ENCODE measurements around the gene EVI5L. TPM values are rescaled to one million over a fixed set of nuclear protein-coding genes. Genes with fewer than 3 reads are reported as not detected.

Gene EVI5L
- total RNA-seq, 1 donor from 2014 or later = 9.2 TPM

DNA sequence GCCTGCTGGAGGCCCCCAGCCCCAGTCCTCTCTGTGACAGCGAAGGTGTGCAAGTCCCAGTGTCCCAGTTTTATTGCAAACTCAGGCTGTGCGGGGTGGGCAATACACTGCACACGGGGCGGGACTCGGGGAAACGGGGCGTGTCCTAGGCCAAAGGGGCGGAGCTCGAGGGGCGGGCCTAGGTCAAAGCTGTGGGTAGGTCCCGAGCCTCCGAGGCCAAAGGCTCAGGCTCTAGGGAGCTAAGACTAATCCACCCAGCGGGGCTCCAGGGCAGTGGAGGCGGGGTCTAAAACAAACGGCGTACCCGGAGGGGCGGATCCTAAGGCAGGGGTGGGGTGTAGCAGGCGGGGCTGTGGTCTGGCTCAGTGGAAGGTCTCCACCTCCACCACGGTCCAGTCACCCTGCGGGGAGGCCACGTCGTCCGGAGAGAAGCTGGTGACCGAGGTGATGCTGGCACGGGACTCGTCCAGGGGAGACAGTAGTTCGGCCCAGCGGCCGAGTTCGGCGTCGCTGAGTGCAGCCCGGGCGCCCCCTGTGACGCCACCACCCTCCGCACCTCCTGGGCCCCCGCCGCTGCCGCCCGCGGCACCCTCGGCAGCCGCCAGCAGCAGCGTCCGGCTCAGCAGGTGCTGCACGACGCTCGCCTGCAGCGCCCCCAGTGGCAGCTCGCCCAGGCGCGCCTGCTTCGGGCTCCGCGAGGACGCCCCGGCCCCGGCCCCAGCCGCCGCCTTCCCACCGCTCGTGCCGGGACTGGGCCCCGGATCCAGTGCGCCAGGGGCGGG lies 38.8 kb downstream of the EVI5L start:
- DNase-seq (ENCODE audit: low read depth) = peak; percentile 52
- H3K36me3 ChIP-seq (ENCODE audit: control insufficient read depth, insufficient read depth, low read length) = no peaks in the 10 kb centered on the region
- TF ChIP-seq CTCF (IDR thresholded peaks at IDR 0.05; ENCODE audit: insufficient read depth, low read length, severe bottlenecking) = peak; percentile 70
- no peak for FAIRE-seq
- peak overlapping the region; percentile 41 for H3K4me3 ChIP-seq (ENCODE audit: low read depth, low read length)
- peaks cover 6% of the 10 kb centered on the region for H3K27me3 ChIP-seq (ENCODE audit: control insufficient read depth, insufficient read depth, low read length)

DNA sequence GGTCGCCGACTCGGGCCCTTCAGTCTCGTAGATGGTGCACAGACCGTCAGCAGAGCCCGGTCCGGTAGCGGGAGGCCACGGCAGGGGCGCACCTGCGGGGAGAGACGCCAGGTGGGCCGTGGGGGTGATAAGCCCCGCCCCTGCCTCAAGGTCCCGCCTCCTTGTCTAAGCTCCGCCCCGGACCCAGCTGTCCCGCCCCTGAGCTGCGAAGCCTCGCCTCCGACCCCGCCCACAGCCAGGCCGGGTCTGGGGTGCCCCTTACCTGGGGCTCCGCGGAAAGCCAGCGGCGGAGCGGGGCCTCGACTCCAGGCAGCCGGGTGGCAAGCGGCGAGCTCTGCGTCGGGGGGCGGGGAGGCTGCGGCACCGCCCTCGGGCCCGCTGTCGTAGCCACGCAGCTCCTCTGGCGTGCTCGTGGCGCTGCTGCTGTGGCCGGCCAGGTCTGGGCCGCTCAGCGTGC lies 39.5 kb downstream of the EVI5L start:
- FAIRE-seq = no peak
- Histone ChIP-seq H3K36me3 (ENCODE audit: control insufficient read depth, insufficient read depth, low read length) (no peaks in the 10 kb centered on the region), H3K27me3 (ENCODE audit: control insufficient read depth, insufficient read depth, low read length) (peaks cover 9% of the 10 kb centered on the region), H3K4me3 (ENCODE audit: low read depth, low read length) (peak overlapping the region; percentile 41)
- DNase-seq (ENCODE audit: low read depth) = peak; percentile 20
- no peak for TF ChIP-seq CTCF (IDR thresholded peaks at IDR 0.05; ENCODE audit: insufficient read depth, low read length, severe bottlenecking)

GRCh38 chr19:7869910-7870511 lies 40.0 kb downstream of the EVI5L start:
- Histone ChIP-seq H3K4me3 (ENCODE audit: low read depth, low read length) (peak overlapping the region; percentile 41), H3K36me3 (ENCODE audit: control insufficient read depth, insufficient read depth, low read length) (no peaks in the 10 kb centered on the region), H3K27me3 (ENCODE audit: control insufficient read depth, insufficient read depth, low read length) (peaks cover 11% of the 10 kb centered on the region)
- no peak for TF ChIP-seq CTCF (IDR thresholded peaks at IDR 0.05; ENCODE audit: insufficient read depth, low read length, severe bottlenecking)
- no peak for FAIRE-seq
- peak; percentile 21 for DNase-seq (ENCODE audit: low read depth)

DNA sequence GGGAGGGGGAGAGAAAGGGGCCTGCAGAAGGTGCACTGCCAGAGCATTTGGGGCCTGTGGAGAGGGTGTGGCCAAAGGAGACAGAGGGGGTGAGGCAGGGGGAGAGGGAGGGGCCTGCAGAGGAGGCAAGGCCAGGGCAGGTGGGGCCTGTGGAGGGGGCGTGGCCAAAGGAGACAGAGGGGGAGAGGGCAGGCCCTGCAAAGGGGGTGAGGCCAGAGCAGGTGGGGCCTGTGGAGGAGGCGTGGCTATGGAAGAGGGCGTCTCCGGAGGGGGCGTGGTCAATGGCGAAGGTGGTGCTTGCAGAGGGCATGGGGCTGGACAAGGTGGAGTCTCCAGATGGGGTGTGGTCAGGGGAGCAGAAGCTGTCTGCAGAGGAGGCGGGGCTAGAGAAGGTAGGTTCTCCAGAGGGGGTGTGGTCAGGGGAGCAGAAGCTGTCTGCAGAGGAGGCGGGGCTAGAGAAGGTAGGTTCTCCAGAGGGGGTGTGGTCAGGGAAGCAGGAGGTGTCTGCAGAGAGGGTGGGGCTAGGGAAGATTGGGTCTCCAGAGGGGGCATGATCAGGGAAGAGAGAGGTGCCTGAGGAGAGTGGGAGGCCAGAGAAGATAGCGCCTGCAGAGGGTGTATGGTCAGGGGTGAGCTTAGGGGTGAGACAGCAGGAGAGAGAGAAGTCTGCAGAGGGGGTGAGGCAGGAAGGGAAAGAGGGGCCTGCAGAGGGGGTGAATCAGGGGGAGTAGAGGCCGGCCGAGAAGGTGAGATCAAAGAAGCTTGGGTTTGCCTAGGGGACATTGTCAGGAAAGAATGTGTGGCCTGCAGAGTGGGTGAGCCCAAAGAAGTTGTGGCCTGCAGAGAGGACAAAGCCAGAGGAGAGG lies 40.8 kb downstream of the EVI5L start:
- no peak for FAIRE-seq
- DNase-seq (ENCODE audit: low read depth) = peak; percentile 61
- Histone ChIP-seq H3K27me3 (ENCODE audit: control insufficient read depth, insufficient read depth, low read length) (peaks cover 11% of the 10 kb centered on the region), H3K4me3 (ENCODE audit: low read depth, low read length) (no peak overlapping the region), H3K36me3 (ENCODE audit: control insufficient read depth, insufficient read depth, low read length) (no peaks in the 10 kb centered on the region)
- TF ChIP-seq CTCF (IDR thresholded peaks at IDR 0.05; ENCODE audit: insufficient read depth, low read length, severe bottlenecking) = no peak

- no peak for TF ChIP-seq CTCF (IDR thresholded peaks at IDR 0.05; ENCODE audit: insufficient read depth, low read length, severe bottlenecking)
- peak; percentile 87 for DNase-seq (ENCODE audit: low read depth)
- peak; percentile 32 for FAIRE-seq
- H3K36me3 ChIP-seq (ENCODE audit: control insufficient read depth, insufficient read depth, low read length) = no peaks in the 10 kb centered on the region
- peaks cover 11% of the 10 kb centered on the region for H3K27me3 ChIP-seq (ENCODE audit: control insufficient read depth, insufficient read depth, low read length)
- H3K4me3 ChIP-seq (ENCODE audit: low read depth, low read length) = peak overlapping the region; percentile 29
Observed at GRCh38 chr19:7871437-7872305, 41.7 kb downstream of the EVI5L start.
